ENCODE results near the gene ATP6V1G3. TPM values are rescaled to one million over a fixed set of nuclear protein-coding genes. Genes with fewer than 3 reads are reported as not detected.

ATP6V1G3 gene
- total and polyA plus RNA-seq, 12 donors, result not detected

GRCh38 chr1:198520524-198521254 is 19.8 kb downstream of the ATP6V1G3 start:
- intact Hi-C loops (cut with DNase I), result no loop called here
- H3K4me1 ChIP-seq, result no peaks in the 10 kb centered on the region
- WGBS, 2 donors, result 74 to 80% methylated on average over 5 of the region's 5 CpGs
- H3K36me3 ChIP-seq, result no peaks in the 10 kb centered on the region
- DNase-seq (no peak), ATAC-seq (no peak)
- peak overlapping the region in 1 of 10 donors; percentile 59 for H3K27ac ChIP-seq
- H3K9me3 ChIP-seq, result no peaks in the 10 kb centered on the region
- no peaks in the 10 kb centered on the region for H3K27me3 ChIP-seq
- TF ChIP-seq CTCF (IDR thresholded peaks at IDR 0.05), result no peak
- no peak overlapping the region for H3K4me3 ChIP-seq

- WGBS, 2 donors, result 75 to 78% methylated on average over 10 of the region's 10 CpGs
- Histone ChIP-seq H3K9me3 (no peaks in the 10 kb centered on the region), H3K27ac (peak overlapping the region in 1 of 10 donors; percentile 59), H3K4me3 (peak overlapping the region in 1 of 10 donors; percentile 5), H3K27me3 (no peaks in the 10 kb centered on the region), H3K36me3 (no peaks in the 10 kb centered on the region), H3K4me1 (no peaks in the 10 kb centered on the region)
- intact Hi-C loops (cut with DNase I), result no loop called here
- DNase-seq (no peak), ATAC-seq (no peak)
- TF ChIP-seq CTCF (IDR thresholded peaks at IDR 0.05), result no peak
Observed at GRCh38 chr1:198519639-198520501, 20.6 kb downstream of the ATP6V1G3 start.

GRCh38 chr1:198517623-198518199 is 22.8 kb downstream of the ATP6V1G3 start:
- Histone ChIP-seq H3K36me3 (no peaks in the 10 kb centered on the region), H3K4me1 (no peaks in the 10 kb centered on the region), H3K27ac (no peak overlapping the region), H3K27me3 (no peaks in the 10 kb centered on the region), H3K9me3 (no peaks in the 10 kb centered on the region), H3K4me3 (no peak overlapping the region)
- intact Hi-C loops (cut with DNase I), result no loop called here
- no peak for DNase-seq
- ATAC-seq, result no peak
- no peak for TF ChIP-seq CTCF (IDR thresholded peaks at IDR 0.05)

GRCh38 chr1:198500096-198500495 is 40.4 kb downstream of the ATP6V1G3 start:
- Histone ChIP-seq H3K27me3 (no peaks in the 10 kb centered on the region), H3K4me1 (peaks cover 0 to 16% (median 0%) of the 10 kb centered on the region in 9 donors), H3K36me3 (no peaks in the 10 kb centered on the region), H3K4me3 (no peak overlapping the region), H3K27ac (no peak overlapping the region), H3K9me3 (peaks cover 0 to 15% (median 5%) of the 10 kb centered on the region in 11 donors)
- intact Hi-C loops (cut with DNase I), result no loop called here
- ATAC-seq (peak in 2 of 8 donors; percentile 29 to 33), DNase-seq (no peak)
- no peak for TF ChIP-seq CTCF (IDR thresholded peaks at IDR 0.05)
